Measurements from ENCODE around the gene PDE6A.

The PDE6A gene

DNA sequence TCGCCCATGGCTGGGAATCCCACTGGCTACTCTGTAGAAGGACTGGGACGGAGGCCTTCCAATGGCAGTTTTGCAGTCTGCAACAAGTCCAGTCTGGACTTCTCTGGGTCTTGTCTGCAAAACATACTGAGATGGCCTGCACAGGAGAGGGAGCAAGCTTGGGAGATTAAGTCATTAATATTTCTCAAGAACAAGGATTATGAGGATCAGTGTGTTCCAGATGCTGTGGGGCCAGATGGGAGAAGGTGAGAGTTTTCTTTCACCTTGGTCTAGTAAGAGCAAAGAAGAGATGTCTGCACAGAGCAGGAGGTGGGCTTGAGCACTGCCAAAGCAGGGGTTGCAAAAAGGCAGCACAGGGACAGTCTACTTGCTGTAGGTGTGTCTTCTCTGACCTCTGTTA, at the start of gene PDE6A:
TSS of gene PDE6A (minus strand) at position 128 of the 400 bp plus-strand sequence. CDS start at position 8, 120 bp downstream.
- no peak within 1 kb of the TSS for H3K4me3 ChIP-seq (replicated peaks; ENCODE audit: low read depth, low read length)
- TF ChIP-seq, protein P1, sequence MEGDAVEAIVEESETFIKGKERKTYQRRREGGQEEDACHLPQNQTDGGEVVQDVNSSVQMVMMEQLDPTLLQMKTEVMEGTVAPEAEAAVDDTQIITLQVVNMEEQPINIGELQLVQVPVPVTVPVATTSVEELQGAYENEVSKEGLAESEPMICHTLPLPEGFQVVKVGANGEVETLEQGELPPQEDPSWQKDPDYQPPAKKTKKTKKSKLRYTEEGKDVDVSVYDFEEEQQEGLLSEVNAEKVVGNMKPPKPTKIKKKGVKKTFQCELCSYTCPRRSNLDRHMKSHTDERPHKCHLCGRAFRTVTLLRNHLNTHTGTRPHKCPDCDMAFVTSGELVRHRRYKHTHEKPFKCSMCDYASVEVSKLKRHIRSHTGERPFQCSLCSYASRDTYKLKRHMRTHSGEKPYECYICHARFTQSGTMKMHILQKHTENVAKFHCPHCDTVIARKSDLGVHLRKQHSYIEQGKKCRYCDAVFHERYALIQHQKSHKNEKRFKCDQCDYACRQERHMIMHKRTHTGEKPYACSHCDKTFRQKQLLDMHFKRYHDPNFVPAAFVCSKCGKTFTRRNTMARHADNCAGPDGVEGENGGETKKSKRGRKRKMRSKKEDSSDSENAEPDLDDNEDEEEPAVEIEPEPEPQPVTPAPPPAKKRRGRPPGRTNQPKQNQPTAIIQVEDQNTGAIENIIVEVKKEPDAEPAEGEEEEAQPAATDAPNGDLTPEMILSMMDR (IDR thresholded peaks at IDR 0.05; ENCODE audit: low read depth, low read length, missing control alignments): no peak
- no peak for DNase-seq (ENCODE audit: extremely low read depth, low read depth)

DNA sequence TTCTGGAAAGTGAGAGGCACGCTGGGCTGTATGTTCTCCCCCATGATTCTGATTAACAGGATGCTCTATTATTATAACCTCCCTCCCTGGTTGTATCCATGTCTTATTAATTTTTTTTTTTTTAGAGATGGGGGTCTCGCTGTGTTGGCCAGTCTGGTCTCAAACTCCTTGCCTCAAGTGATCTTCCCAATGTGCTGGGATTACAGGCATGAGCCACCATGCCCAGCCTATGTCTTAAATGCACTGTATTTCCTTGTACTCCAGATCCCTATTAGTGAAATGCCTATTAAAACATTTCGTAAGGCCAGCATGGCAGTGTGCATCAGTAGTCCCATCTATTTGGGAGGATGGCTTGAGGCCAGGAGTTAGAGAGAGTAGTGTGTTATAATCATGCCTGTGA, 48.9 kb upstream of the PDE6A start:
- no peak overlapping the region for H3K4me3 ChIP-seq (replicated peaks; ENCODE audit: low read depth, low read length)
- TF ChIP-seq, protein P1 (IDR thresholded peaks at IDR 0.05; ENCODE audit: low read depth, low read length, missing control alignments): no peak
- no peak for DNase-seq (ENCODE audit: extremely low read depth, low read depth)

DNA sequence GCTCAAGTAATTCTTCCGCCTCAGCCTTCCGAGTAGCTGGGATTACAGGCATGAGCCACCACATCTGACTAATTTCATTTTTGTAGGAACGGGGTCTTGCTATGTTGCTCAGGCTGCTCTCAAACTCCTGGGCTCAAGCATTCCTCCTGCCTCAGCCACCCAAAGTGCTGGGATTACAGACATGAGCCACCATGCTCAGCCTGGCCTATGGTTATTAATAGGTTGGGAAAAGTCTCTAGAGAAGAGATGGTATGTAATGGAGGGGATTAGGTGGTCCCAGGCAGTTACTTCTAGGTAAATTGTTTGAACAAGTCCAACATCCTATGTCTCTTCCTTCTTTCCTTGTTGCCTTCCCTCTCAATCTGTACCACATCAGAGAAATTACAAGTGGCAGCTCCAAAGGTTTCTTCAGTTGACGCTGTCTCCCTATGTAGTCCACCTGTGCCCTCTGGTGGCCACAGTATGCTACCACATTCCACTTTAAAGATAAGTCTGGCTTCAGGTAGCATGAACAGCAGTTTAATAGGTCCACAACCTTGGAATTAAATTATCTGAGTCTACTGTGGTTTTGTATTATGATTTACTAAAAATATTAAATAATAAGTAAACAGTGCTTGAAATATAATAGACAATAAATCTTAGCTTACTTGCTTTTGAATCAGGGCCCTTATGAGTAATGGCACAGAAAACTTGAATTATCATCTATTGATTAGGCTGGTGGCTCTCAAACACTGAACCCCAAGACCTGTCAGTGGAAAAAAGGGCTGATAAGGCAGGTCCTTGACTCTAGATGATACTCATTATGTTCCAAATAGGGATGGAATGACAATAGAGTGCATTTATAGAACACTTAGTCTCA, 46.2 kb upstream of the PDE6A start:
- TF ChIP-seq, protein P1 (IDR thresholded peaks at IDR 0.05; ENCODE audit: low read depth, low read length, missing control alignments): peak; percentile 90
- peak; percentile 44 for DNase-seq (ENCODE audit: extremely low read depth, low read depth)
- H3K4me3 ChIP-seq (replicated peaks; ENCODE audit: low read depth, low read length): no peak overlapping the region

DNA sequence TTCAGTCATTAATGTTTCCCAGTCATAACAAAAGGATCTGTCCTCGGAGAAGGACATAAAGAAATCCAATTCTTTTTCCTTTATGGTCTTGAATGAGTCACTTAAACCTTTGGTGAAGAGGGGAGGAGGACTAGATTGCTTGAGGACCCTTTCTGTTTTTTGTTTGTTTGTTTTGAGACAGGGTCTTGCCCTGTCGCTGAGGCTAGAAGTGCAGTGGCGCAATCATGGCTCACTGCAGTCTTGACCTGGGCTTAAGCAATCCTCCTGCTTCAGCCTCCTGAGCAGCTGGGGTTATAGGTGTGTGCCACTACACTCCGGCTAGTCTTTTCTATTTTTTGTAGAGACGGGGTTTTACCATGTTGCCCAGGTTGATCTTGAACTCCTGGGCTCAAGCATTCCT, 43.5 kb upstream of the PDE6A start:
- H3K4me3 ChIP-seq (replicated peaks; ENCODE audit: low read depth, low read length): no peak overlapping the region
- TF ChIP-seq, protein P1 (IDR thresholded peaks at IDR 0.05; ENCODE audit: low read depth, low read length, missing control alignments): no peak
- DNase-seq (ENCODE audit: extremely low read depth, low read depth): no peak

DNA sequence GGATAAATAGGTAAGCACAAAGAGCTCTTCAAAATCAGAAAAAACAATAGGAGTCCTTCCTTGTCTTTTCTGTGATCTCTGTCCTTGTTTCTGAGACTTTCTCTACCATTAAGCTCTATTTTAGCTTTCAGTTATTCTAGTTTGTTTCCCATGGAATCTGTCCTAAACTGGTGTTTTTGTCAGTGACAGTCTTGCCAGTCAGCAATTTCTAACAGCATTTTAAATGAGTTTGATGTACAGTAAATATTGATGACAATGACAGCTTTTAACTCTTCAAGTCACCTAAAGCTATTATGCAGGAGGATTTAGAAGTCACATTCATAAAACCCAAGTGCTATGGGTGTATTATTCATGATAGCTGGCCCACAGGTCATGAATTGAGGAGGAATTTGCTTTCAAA, 37.9 kb upstream of the PDE6A start:
- TF ChIP-seq, protein P1 (IDR thresholded peaks at IDR 0.05; ENCODE audit: low read depth, low read length, missing control alignments): no peak
- no peak for DNase-seq (ENCODE audit: extremely low read depth, low read depth)
- no peak overlapping the region for H3K4me3 ChIP-seq (replicated peaks; ENCODE audit: low read depth, low read length)

GRCh38 chr5:149981206-149981605, 36.6 kb upstream of the PDE6A start:
- H3K4me3 ChIP-seq (replicated peaks; ENCODE audit: low read depth, low read length): no peak overlapping the region
- TF ChIP-seq, protein P1 (IDR thresholded peaks at IDR 0.05; ENCODE audit: low read depth, low read length, missing control alignments): no peak
- no peak for DNase-seq (ENCODE audit: extremely low read depth, low read depth)
